ENCODE measurements around the gene CACNG5.

CACNG5 gene

GRCh38 chr17:66858226-66859083 lies 23.5 kb downstream of the CACNG5 start:
- TF ChIP-seq CTCF (IDR thresholded peaks at IDR 0.05; ENCODE audit: low read length, missing control alignments): no peak
- no peak overlapping the region for H3K4me3 ChIP-seq (replicated peaks; ENCODE audit: low read depth, low read length)
- no peak for DNase-seq (ENCODE audit: low read depth)

- no peak overlapping the region for H3K4me3 ChIP-seq (replicated peaks; ENCODE audit: low read depth, low read length)
- DNase-seq (ENCODE audit: low read depth): no peak
- TF ChIP-seq CTCF (IDR thresholded peaks at IDR 0.05; ENCODE audit: low read length, missing control alignments): no peak
These were observed 24.4 kb downstream of the CACNG5 start for GRCh38 chr17:66859353-66859752.

- no peak for DNase-seq (ENCODE audit: low read depth)
- TF ChIP-seq CTCF (IDR thresholded peaks at IDR 0.05; ENCODE audit: low read length, missing control alignments): no peak
- H3K4me3 ChIP-seq (replicated peaks; ENCODE audit: low read depth, low read length): no peak overlapping the region
These were observed 25.3 kb downstream of the CACNG5 start for GRCh38 chr17:66860204-66860603.

GRCh38 chr17:66863820-66864219 lies 28.9 kb downstream of the CACNG5 start:
- H3K4me3 ChIP-seq (replicated peaks; ENCODE audit: low read depth, low read length): no peak overlapping the region
- DNase-seq (ENCODE audit: low read depth): no peak
- no peak for TF ChIP-seq CTCF (IDR thresholded peaks at IDR 0.05; ENCODE audit: low read length, missing control alignments)

GRCh38 chr17:66865151-66865550 lies 30.2 kb downstream of the CACNG5 start:
- no peak for TF ChIP-seq CTCF (IDR thresholded peaks at IDR 0.05; ENCODE audit: low read length, missing control alignments)
- H3K4me3 ChIP-seq (replicated peaks; ENCODE audit: low read depth, low read length): no peak overlapping the region
- DNase-seq (ENCODE audit: low read depth): no peak

GRCh38 chr17:66873962-66874361 lies 39.0 kb downstream of the CACNG5 start:
- H3K4me3 ChIP-seq (replicated peaks; ENCODE audit: low read depth, low read length): no peak overlapping the region
- no peak for TF ChIP-seq CTCF (IDR thresholded peaks at IDR 0.05; ENCODE audit: low read length, missing control alignments)
- DNase-seq (ENCODE audit: low read depth): no peak

- TF ChIP-seq CTCF (IDR thresholded peaks at IDR 0.05; ENCODE audit: low read length, missing control alignments): no peak
- DNase-seq (ENCODE audit: low read depth): no peak
These were observed 50.0 kb downstream of the CACNG5 start for GRCh38 chr17:66884931-66885330.

More at GRCh38 chr17:66884931-66885330, 50.0 kb downstream of the CACNG5 start:
- H3K4me3 ChIP-seq (replicated peaks; ENCODE audit: low read depth, low read length): no peak overlapping the region

Measured in fibroblast of pulmonary artery (primary cell).